ENCODE results near the gene MTCH1.
"Not testable (repeated sequence)": the region's sequence is repeated elsewhere in the genome, so short reads cannot be mapped to it uniquely, and the experiment has no call there.

Gene MTCH1

GRCh38 chr6:36947570-36948351, 38.2 kb downstream of the MTCH1 start:
- no peak for FAIRE-seq

- no peak for FAIRE-seq
Measured at GRCh38 chr6:36946526-36946925, 39.5 kb downstream of the MTCH1 start.

GRCh38 chr6:36945301-36945700, 40.7 kb downstream of the MTCH1 start:
- no peak for FAIRE-seq

GRCh38 chr6:36944650-36945049, 41.3 kb downstream of the MTCH1 start:
- FAIRE-seq: no peak

GRCh38 chr6:36942329-36942728, 43.7 kb downstream of the MTCH1 start:
- FAIRE-seq: not testable (repeated sequence)

GRCh38 chr6:36941561-36941960, 44.4 kb downstream of the MTCH1 start:
- FAIRE-seq: not testable (repeated sequence)

GRCh38 chr6:36940027-36940426, 46.0 kb downstream of the MTCH1 start:
- no peak for FAIRE-seq

GRCh38 chr6:36939005-36939404, 47.0 kb downstream of the MTCH1 start:
- not testable (repeated sequence) for FAIRE-seq

GRCh38 chr6:36938536-36938935, 47.5 kb downstream of the MTCH1 start:
- FAIRE-seq: no peak

GRCh38 chr6:36937896-36938295, 48.1 kb downstream of the MTCH1 start:
- FAIRE-seq: no peak

- no peak for FAIRE-seq
Measured at GRCh38 chr6:36936824-36937223, 49.2 kb downstream of the MTCH1 start.

GRCh38 chr6:36934901-36935300, 51.1 kb downstream of the MTCH1 start:
- no peak for FAIRE-seq

- no peak for FAIRE-seq
Measured at GRCh38 chr6:36933519-36933918, 52.5 kb downstream of the MTCH1 start.

- FAIRE-seq: no peak
Measured at GRCh38 chr6:36933102-36933501, 52.9 kb downstream of the MTCH1 start.

- no peak for FAIRE-seq
Measured at GRCh38 chr6:36930483-36930882, 55.5 kb downstream of the MTCH1 start.

GRCh38 chr6:36929607-36930006, 56.4 kb downstream of the MTCH1 start:
- FAIRE-seq: no peak

- no peak for FAIRE-seq
Measured at GRCh38 chr6:36929152-36929551, 56.8 kb downstream of the MTCH1 start.

- no peak for FAIRE-seq
Measured at GRCh38 chr6:36928547-36928918, 57.5 kb downstream of the MTCH1 start.

GRCh38 chr6:36927691-36928546, 58.1 kb downstream of the MTCH1 start:
- no peak for FAIRE-seq

GRCh38 chr6:36926708-36927513, 59.1 kb downstream of the MTCH1 start:
- FAIRE-seq: no peak

- no peak for FAIRE-seq
Measured at GRCh38 chr6:36925809-36926208, 60.2 kb downstream of the MTCH1 start.

GRCh38 chr6:36924778-36925374, 61.1 kb downstream of the MTCH1 start:
- FAIRE-seq: no peak

- no peak for FAIRE-seq
Measured at GRCh38 chr6:36924131-36924530, 61.9 kb downstream of the MTCH1 start.

Data from islet of Langerhans (tissue), 1 donor.